HG03442 (cell line): Measurements from ENCODE around the gene ERN1.

ENCODE experiments used
- ATAC-seq: cut with Tn5 transposase; IDR thresholded peaks from one replicate; pipeline ENCODE4 v1.9.1; 2021; ENCODE audit warnings: mild to moderate bottlenecking, moderate library complexity; ENCODE audit not compliant: unreplicated experiment

ERN1 gene

GRCh38 chr17:64158831-64159590, 29.1 kb upstream of the ERN1 start:
- no peak for ATAC-seq

- ATAC-seq: no peak
These were observed 28.5 kb upstream of the ERN1 start for GRCh38 chr17:64158406-64158805.

GRCh38 chr17:64157669-64158180, 27.8 kb upstream of the ERN1 start:
- ATAC-seq: no peak

- no peak for ATAC-seq
These were observed 26.7 kb upstream of the ERN1 start for GRCh38 chr17:64156670-64157069.

GRCh38 chr17:64155751-64156544, 26.0 kb upstream of the ERN1 start:
- no peak for ATAC-seq

- ATAC-seq: no peak
These were observed 25.2 kb upstream of the ERN1 start for GRCh38 chr17:64155129-64155528.

GRCh38 chr17:64154717-64155116, 24.8 kb upstream of the ERN1 start:
- ATAC-seq: no peak

GRCh38 chr17:64154313-64154695, 24.4 kb upstream of the ERN1 start:
- ATAC-seq: no peak

GRCh38 chr17:64153565-64154312, 23.8 kb upstream of the ERN1 start:
- no peak for ATAC-seq

GRCh38 chr17:64152428-64153125, 22.6 kb upstream of the ERN1 start:
- no peak for ATAC-seq

GRCh38 chr17:64151016-64151368, 21.0 kb upstream of the ERN1 start:
- ATAC-seq: no peak

GRCh38 chr17:64150237-64151015, 20.5 kb upstream of the ERN1 start:
- ATAC-seq: no peak

GRCh38 chr17:64149196-64149595, 19.3 kb upstream of the ERN1 start:
- ATAC-seq: no peak

- no peak for ATAC-seq
These were observed 18.8 kb upstream of the ERN1 start for GRCh38 chr17:64148699-64149098.

GRCh38 chr17:64148017-64148631, 18.2 kb upstream of the ERN1 start:
- no peak for ATAC-seq

- no peak for ATAC-seq
These were observed 17.4 kb upstream of the ERN1 start for GRCh38 chr17:64147110-64148016.

- ATAC-seq: peak; percentile 12
These were observed 16.6 kb upstream of the ERN1 start for GRCh38 chr17:64146418-64147109.
